HL-60/S4 treated with retinoic acid at 250 ng/mL for 4 days and 3 days (cell line): ENCODE data around the gene SUSD3.

Experiments
- in situ Hi-C: fragments of 300-500 bp; cut with MboI; formaldehyde crosslinking; loops from 2 replicates; pipeline ENCODE4 v1.7.0; 2022; ENCODE audit warnings: low sequenced_read_pairs

The SUSD3 gene

DNA sequence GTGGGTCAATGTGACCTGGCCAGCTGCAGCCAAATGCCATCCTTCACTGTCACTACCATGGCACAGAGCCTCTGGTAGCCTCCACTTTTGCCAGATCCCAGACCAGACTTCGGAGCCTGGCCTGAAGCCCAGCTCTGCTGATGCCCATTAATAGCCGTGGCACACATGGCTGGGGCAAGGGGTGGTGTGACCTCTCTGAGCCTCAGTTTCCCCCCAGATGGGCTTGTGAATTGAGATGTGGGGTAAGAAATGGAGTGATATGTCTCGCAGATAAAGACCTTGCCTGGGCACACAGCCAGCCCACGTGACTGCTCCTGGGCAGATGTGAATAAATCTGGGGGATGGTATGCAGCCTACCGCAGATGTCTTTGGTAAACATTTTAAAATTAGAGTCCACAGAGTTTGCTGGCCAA lies 13.9 kb downstream of the SUSD3 start:
- in situ Hi-C loops = no loop called here

- in situ Hi-C loops = no loop called here
Measured at GRCh38 chr9:93076101-93076791, 17.7 kb downstream of the SUSD3 start.

- in situ Hi-C loops = no loop called here
Measured at GRCh38 chr9:93076792-93077128, 18.3 kb downstream of the SUSD3 start.

DNA sequence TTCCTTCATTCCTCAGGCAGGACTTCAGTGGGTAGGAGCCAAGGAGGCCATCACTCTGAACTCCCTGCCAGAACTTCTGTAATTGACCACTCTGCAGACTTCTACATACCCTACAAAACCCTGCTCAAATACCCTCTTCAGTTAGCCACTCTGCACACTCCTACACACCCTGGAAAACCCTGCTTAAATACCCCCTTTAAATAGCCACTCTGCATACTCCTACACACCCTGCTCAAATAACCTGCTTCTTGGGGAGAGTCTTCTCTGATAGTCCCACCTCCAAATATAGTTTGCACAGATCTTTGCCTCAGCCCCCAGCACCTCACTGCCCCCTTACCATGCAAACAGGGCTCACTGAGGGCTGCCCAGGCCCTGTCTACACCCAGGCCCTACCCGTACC lies 18.9 kb downstream of the SUSD3 start:
- in situ Hi-C loops = no loop called here

- in situ Hi-C loops = no loop called here
Measured at GRCh38 chr9:93077811-93078210, 19.3 kb downstream of the SUSD3 start.

- in situ Hi-C loops = no loop called here
Measured at GRCh38 chr9:93079371-93079770, 20.9 kb downstream of the SUSD3 start.

DNA sequence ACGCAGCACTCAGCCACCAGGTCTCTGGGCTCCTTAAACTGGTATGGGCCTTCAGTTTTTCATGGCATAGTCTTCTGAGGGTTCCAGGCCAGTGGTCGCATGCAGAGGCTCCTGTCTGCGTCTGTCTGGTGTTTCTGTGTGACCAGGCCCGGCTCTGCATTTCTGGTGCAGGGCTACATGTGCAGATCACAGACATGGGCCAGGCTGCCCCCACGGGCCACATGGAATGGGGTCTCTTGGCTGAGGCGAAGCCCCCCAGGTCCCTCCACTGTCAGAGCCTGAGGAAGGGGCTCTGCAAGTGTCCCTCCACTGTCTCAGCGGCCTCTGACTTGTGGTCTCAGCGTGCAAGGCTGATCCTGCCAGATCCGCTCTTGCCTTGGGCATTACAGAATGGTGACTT lies 21.9 kb downstream of the SUSD3 start:
- in situ Hi-C loops = no loop called here

GRCh38 chr9:93081081-93081529 lies 22.6 kb downstream of the SUSD3 start:
- in situ Hi-C loops = no loop called here

DNA sequence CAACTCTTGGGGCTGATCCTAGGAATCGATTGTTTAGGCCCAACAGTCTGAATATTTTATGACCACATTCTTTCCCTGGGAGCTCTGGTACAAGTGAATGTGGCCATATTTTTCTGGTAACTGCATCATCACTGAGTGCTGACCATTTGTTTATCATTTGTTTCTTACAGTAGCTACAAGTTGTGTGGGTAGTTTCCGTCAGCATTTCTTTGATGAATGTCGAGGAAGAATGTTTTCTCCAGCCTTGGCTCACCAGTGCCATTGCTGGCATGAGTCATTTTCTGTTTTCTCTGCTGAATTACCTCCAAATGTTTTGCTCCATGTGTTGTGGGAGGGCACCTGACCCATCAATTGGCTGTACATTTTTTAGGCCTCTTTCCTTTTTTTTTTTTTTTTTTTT lies 23.4 kb downstream of the SUSD3 start:
- in situ Hi-C loops = no loop called here

- in situ Hi-C loops = no loop called here
Measured at GRCh38 chr9:93082841-93083411, 24.4 kb downstream of the SUSD3 start.

GRCh38 chr9:93083592-93084470 lies 25.3 kb downstream of the SUSD3 start:
- in situ Hi-C loops = no loop called here

- in situ Hi-C loops = no loop called here
Measured at GRCh38 chr9:93084471-93084881, 26.0 kb downstream of the SUSD3 start.

- in situ Hi-C loops = no loop called here
Measured at GRCh38 chr9:93085676-93086075, 27.2 kb downstream of the SUSD3 start.

DNA sequence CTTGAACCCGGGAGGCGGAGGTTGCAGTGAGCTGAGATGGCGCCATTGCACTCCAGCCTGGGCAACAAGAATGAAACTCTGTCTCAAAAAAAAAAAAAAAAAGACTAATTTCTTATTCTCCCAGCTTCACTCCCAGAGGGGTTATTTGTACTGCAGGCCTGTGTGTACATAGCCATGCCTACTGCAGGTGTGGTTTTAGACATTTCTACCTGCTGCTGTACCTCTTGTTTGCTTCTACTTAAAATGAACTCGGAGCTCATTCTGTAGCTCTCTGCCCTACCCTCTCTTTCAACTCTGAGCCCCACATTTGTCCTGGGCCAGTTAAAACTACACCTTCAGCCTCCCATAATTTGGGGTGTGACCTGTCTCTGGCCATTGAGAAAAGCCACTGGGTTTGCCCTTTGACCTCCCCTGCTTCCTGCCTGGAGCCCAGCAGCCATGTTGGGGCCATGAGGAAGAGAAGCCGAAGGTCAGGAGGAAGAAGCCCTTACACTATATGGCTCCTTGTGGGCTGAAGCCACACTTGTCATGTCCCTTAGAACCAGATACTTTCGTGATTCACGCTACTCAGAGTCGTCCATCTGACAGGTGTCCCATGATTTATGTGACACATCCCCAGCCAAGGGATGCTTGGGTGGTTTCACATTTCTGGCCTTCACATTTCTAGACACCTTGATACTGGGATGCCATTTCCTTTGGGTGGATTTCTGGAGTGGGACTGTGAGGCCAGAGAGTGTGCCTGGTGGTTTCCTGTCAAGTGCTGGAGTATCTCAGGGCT lies 28.1 kb downstream of the SUSD3 start:
- in situ Hi-C loops = no loop called here

GRCh38 chr9:93087971-93088655 lies 29.6 kb downstream of the SUSD3 start:
- in situ Hi-C loops = no loop called here

GRCh38 chr9:93088656-93089015 lies 30.1 kb downstream of the SUSD3 start:
- in situ Hi-C loops = no loop called here

GRCh38 chr9:93089024-93089423 lies 30.5 kb downstream of the SUSD3 start:
- in situ Hi-C loops = no loop called here

- in situ Hi-C loops = no loop called here
Measured at GRCh38 chr9:93089481-93089991, 31.0 kb downstream of the SUSD3 start.

GRCh38 chr9:93090091-93090655 lies 31.7 kb downstream of the SUSD3 start:
- in situ Hi-C loops = no loop called here

GRCh38 chr9:93091056-93091452 lies 32.6 kb downstream of the SUSD3 start:
- in situ Hi-C loops = no loop called here
